H9 (cell line): ENCODE results near the gene IRS2. TPM values are rescaled to one million over a fixed set of nuclear protein-coding genes. Genes with fewer than 3 reads are reported as not detected.

ENCODE experiments used
- DNase-seq: peaks from one replicate; pipeline ENCODE4 v3.0.0-alpha.2; 2017
- H2AFZ ChIP-seq: one replicate; pipeline ENCODE4 v1.6.1; 2013; ENCODE audit warnings: mild to moderate bottlenecking, low read length, control low read depth, moderate library complexity
- H2AK5ac ChIP-seq: 2 replicates; pipeline ENCODE4 v1.6.1; 2013; ENCODE audit warnings: low read length, control low read depth, mixed read lengths; ENCODE audit not compliant: insufficient read length
- H2BK120ac ChIP-seq: one replicate; pipeline ENCODE4 v1.6.1; 2013; ENCODE audit warnings: low read depth, mild to moderate bottlenecking, low read length, control low read depth, inconsistent platforms; ENCODE audit not compliant: poor library complexity, severe bottlenecking
- H2BK12ac ChIP-seq: 2 replicates; pipeline ENCODE4 v1.6.1; 2013; ENCODE audit warnings: low read length, control low read depth, mixed read lengths, low read depth; ENCODE audit not compliant: insufficient read length
- H2BK15ac ChIP-seq: 2 replicates; pipeline ENCODE4 v1.6.1; 2013; ENCODE audit warnings: low read depth, low read length, control low read depth
- H2BK20ac ChIP-seq: one replicate; pipeline ENCODE4 v1.6.1; 2013; ENCODE audit warnings: low read depth, mild to moderate bottlenecking, low read length, control low read depth, inconsistent platforms; ENCODE audit not compliant: poor library complexity, severe bottlenecking
- H2BK5ac ChIP-seq: 2 replicates; pipeline ENCODE4 v1.6.1; 2013; ENCODE audit warnings: low read length, control low read depth, mixed read lengths; ENCODE audit not compliant: insufficient read length
- H3K14ac ChIP-seq: 2 replicates; pipeline ENCODE4 v1.6.1; 2013; ENCODE audit warnings: low read length, control low read depth; ENCODE audit not compliant: insufficient read depth
- H3K18ac ChIP-seq: 2 replicates; pipeline ENCODE4 v1.6.1; 2013; ENCODE audit warnings: low read depth, mild to moderate bottlenecking, mixed read lengths, low read length, control low read depth; ENCODE audit not compliant: insufficient read length
- H3K23ac ChIP-seq: 2 replicates; pipeline ENCODE4 v1.6.1; 2013; ENCODE audit warnings: low read length, control low read depth, mixed read lengths, low read depth; ENCODE audit not compliant: insufficient read length
- H3K23me2 ChIP-seq: 2 replicates; pipeline ENCODE4 v1.6.1; 2013; ENCODE audit warnings: low read depth, mild to moderate bottlenecking, mixed read lengths, low read length, control low read depth; ENCODE audit not compliant: insufficient read length, poor library complexity, severe bottlenecking
- H3K27ac ChIP-seq: 2 replicates; pipeline ENCODE4 v1.5.1; 2013; ENCODE audit warnings: low read length, control low read depth, mixed read lengths, low read depth; ENCODE audit not compliant: insufficient read length
- H3K27me3 ChIP-seq: 2 replicates; pipeline ENCODE4 v1.6.1; 2013; ENCODE audit warnings: low read length, control low read depth, inconsistent platforms; ENCODE audit not compliant: insufficient read depth
- H3K4ac ChIP-seq: 2 replicates; pipeline ENCODE4 v1.6.1; 2013; ENCODE audit warnings: low read depth, mild to moderate bottlenecking, control low read depth, inconsistent platforms, low read length, moderate library complexity
- H3K4me1 ChIP-seq: 2 replicates; pipeline ENCODE4 v1.6.1; 2013; ENCODE audit warnings: low read length, control low read depth, inconsistent platforms; ENCODE audit not compliant: insufficient read depth
- H3K4me2 ChIP-seq: 2 replicates; pipeline ENCODE4 v1.6.1; 2013; ENCODE audit warnings: low read length, control low read depth, mixed read lengths; ENCODE audit not compliant: insufficient read length, insufficient read depth
- H3K56ac ChIP-seq: 2 replicates; pipeline ENCODE4 v1.6.1; 2013; ENCODE audit warnings: low read depth, mild to moderate bottlenecking, mixed read lengths, low read length, control low read depth; ENCODE audit not compliant: insufficient read length
- H3K79me1 ChIP-seq: 2 replicates; pipeline ENCODE4 v1.6.1; 2013; ENCODE audit warnings: low read depth, mild to moderate bottlenecking, moderate library complexity, low read length, control low read depth, inconsistent platforms; ENCODE audit not compliant: insufficient read depth, poor library complexity, severe bottlenecking
- H3K79me2 ChIP-seq: 2 replicates; pipeline ENCODE4 v1.6.1; 2013; ENCODE audit warnings: low read length, control low read depth, inconsistent platforms; ENCODE audit not compliant: insufficient read depth
- H3K9ac ChIP-seq: 2 replicates; pipeline ENCODE4 v1.6.1; 2013; ENCODE audit warnings: low read length, control low read depth, mixed read lengths; ENCODE audit not compliant: insufficient read length; ENCODE audit errors: extremely low read depth
- H3K9me3 ChIP-seq: one replicate; pipeline ENCODE4 v1.6.1; 2013; ENCODE audit warnings: low read depth, low read length, inconsistent platforms; ENCODE audit not compliant: control insufficient read depth
- H3T11ph ChIP-seq: one replicate; pipeline ENCODE4 v1.6.1; 2013; ENCODE audit warnings: mild to moderate bottlenecking, low read length, control low read depth, inconsistent platforms
- H4K20me1 ChIP-seq: one replicate; pipeline ENCODE4 v1.6.1; 2013; ENCODE audit not compliant: control insufficient read depth, insufficient read length, insufficient read depth
- H4K5ac ChIP-seq: 2 replicates; pipeline ENCODE4 v1.6.1; 2013; ENCODE audit warnings: low read depth, mild to moderate bottlenecking, mixed read lengths, low read length, control low read depth; ENCODE audit not compliant: insufficient read length
- H4K8ac ChIP-seq: replicated peaks from 2 replicates; pipeline ENCODE4 v1.6.1; 2013; ENCODE audit warnings: low read length, control low read depth, mixed read lengths, low read depth; ENCODE audit not compliant: insufficient read length
- H4K91ac ChIP-seq: 2 replicates; pipeline ENCODE4 v1.6.1; 2013; ENCODE audit warnings: low read depth, mild to moderate bottlenecking, moderate library complexity, mixed read lengths, low read length, control low read depth; ENCODE audit not compliant: insufficient read length
- H3K27ac Mint-ChIP-seq, 3 experiments: 2 replicates in 2 of 3; 3 replicates in 1 of 3; pipeline ENCODE4 v1.8.0; 2020 to 2021; ENCODE audit warnings: mixed read lengths in 3 of 3, mild to moderate bottlenecking in 1 of 3, moderate library complexity in 1 of 3
- H3K27me3 Mint-ChIP-seq: 2 replicates; pipeline ENCODE4 v1.8.0; 2021; ENCODE audit warnings: low read depth, mild to moderate bottlenecking, moderate library complexity, mixed read lengths
- H3K36me3 Mint-ChIP-seq, 3 experiments: 2 replicates in 2 of 3; 3 replicates in 1 of 3; pipeline ENCODE4 v1.8.0; 2020 to 2021; ENCODE audit warnings: low read depth in 3 of 3, mixed read lengths in 3 of 3; ENCODE audit not compliant: insufficient read depth in 1 of 3
- H3K4me1 Mint-ChIP-seq, 2 experiments: 2 replicates each; pipeline ENCODE4 v1.8.0; 2020; ENCODE audit warnings: mixed read lengths in 2 of 2
- H3K4me3 Mint-ChIP-seq, 2 experiments: 2 replicates in 1 of 2; 3 replicates in 1 of 2; pipeline ENCODE4 v1.8.0; 2020 to 2021; ENCODE audit warnings: mild to moderate bottlenecking in 2 of 2, mixed read lengths in 2 of 2, moderate library complexity in 1 of 2
- H3K9me3 Mint-ChIP-seq, 2 experiments: 2 replicates in 1 of 2; 3 replicates in 1 of 2; pipeline ENCODE4 v1.8.0; 2020; ENCODE audit warnings: mild to moderate bottlenecking in 2 of 2, mixed read lengths in 2 of 2, moderate library complexity in 1 of 2
- CTCF ChIP-seq: fragments of 200-600 bp; sonication (generic); conservative IDR thresholded peaks from 3 replicates; pipeline ENCODE4 v1.8.0; 2021; ENCODE audit warnings: antibody characterized with exemption, mild to moderate bottlenecking
- total RNA-seq: library from RNA; stranded (reverse); gene quantifications from 2 replicates; pipeline ENCODE4 v1.2.1, GENCODE V29; 2021

Gene IRS2
- total RNA-seq, 1 experiment from 2014 or later, result 10.1 TPM

GRCh38 chr13:109776575-109776974, 9.8 kb downstream of the IRS2 start:
- no peak overlapping the region for H3K4me3 Mint-ChIP-seq
- H3K4ac ChIP-seq, result no peak overlapping the region
- no peak overlapping the region for H3K56ac ChIP-seq
- H3K9me3 Mint-ChIP-seq, result no peaks in the 10 kb centered on the region
- H3K9ac ChIP-seq, result no peak overlapping the region
- H3K27me3 Mint-ChIP-seq, result no peaks in the 10 kb centered on the region
- peaks cover 14 to 25% (median 18%) of the 10 kb centered on the region in 3 experiments for H3K36me3 Mint-ChIP-seq
- no peaks in the 10 kb centered on the region for H3K27me3 ChIP-seq
- no peak overlapping the region for H2BK5ac ChIP-seq
- no peak overlapping the region for H2AK5ac ChIP-seq
- H4K20me1 ChIP-seq, result no peaks in the 10 kb centered on the region
- H4K5ac ChIP-seq, result no peak overlapping the region
- no peak overlapping the region for H3K27ac ChIP-seq
- H3K79me1 ChIP-seq, result peaks cover 3% of the 10 kb centered on the region
- no peak overlapping the region for H2BK15ac ChIP-seq
- no peak overlapping the region for H2BK20ac ChIP-seq
- no peak overlapping the region for H2AFZ ChIP-seq
- H2BK120ac ChIP-seq, result no peak overlapping the region
- no peaks in the 10 kb centered on the region for H3K23me2 ChIP-seq
- H4K8ac ChIP-seq, result no peak overlapping the region
- no peak overlapping the region for H3K14ac ChIP-seq
- H3K4me1 Mint-ChIP-seq, result peaks cover 30 to 37% of the 10 kb centered on the region in 2 experiments
- no peak for DNase-seq
- no peak overlapping the region for H2BK12ac ChIP-seq
- H3K4me1 ChIP-seq, result peaks cover 9% of the 10 kb centered on the region; the same call in 1 of the 2 replicates
- H3K4me2 ChIP-seq, result no peak overlapping the region
- no peak overlapping the region for H3T11ph ChIP-seq
- no peak overlapping the region for H3K27ac Mint-ChIP-seq
- no peak overlapping the region for H4K91ac ChIP-seq
- no peak overlapping the region for H3K18ac ChIP-seq
- no peak overlapping the region for H3K23ac ChIP-seq
- no peaks in the 10 kb centered on the region for H3K9me3 ChIP-seq
- TF ChIP-seq CTCF, result no peak
- peaks cover 7% of the 10 kb centered on the region; the same call in 1 of the 2 replicates for H3K79me2 ChIP-seq
